ENCODE results near the gene RALGPS1.

DNA sequence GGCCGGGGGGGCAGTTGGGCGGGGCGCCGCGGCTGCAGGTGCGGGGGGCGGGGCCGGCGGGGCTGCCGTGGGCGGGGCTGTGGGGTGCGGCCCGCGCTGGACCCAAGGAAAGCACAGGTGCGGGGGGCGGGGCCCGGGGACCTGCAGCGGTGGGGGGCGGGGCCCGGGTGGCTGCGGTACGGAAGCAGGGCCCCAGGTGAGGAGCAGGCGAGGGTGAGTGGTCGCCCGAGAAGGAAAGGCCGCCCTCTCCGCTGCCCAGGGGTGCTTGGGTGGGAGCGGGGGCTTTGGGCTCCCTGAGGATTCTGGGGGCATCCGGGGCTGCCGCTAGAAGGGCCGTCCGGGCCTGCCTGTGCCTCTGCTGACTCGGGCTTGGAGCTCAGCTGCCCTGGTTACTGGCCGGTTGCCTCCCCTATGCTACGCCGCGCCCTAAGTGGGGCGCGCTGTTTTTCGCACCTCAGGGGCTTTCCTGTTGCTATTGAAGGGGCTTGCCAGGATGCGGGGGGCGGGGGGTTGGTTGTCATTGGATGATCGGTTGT, 767 bp downstream of the RALGPS1 start:
- TF ChIP-seq SP1 (IDR thresholded peaks at IDR 0.05) (no peak), L3MBTL2 (conservative IDR thresholded peaks at IDR 0.05) (no peak), ZNF384 (IDR thresholded peaks at IDR 0.05) (no peak), SUZ12 (IDR thresholded peaks at IDR 0.05) (no peak), FOXM1 (IDR thresholded peaks at IDR 0.05; ENCODE audit: borderline replicate concordance) (no peak), FOXA1 (IDR thresholded peaks at IDR 0.05) (no peak), ARNT (IDR thresholded peaks at IDR 0.05) (no peak), ELF4 (IDR thresholded peaks at IDR 0.05) (no peak), HDGF (IDR thresholded peaks at IDR 0.05; ENCODE audit: borderline replicate concordance) (no peak), FOXK2 (IDR thresholded peaks at IDR 0.05) (no peak), LEF1 (IDR thresholded peaks at IDR 0.05; ENCODE audit: borderline replicate concordance) (no peak), CTBP1 (IDR thresholded peaks at IDR 0.05; ENCODE audit: borderline replicate concordance) (no peak), BHLHE40 (IDR thresholded peaks at IDR 0.05; ENCODE audit: borderline replicate concordance) (no peak)
- TF ChIP-seq, protein P1, sequence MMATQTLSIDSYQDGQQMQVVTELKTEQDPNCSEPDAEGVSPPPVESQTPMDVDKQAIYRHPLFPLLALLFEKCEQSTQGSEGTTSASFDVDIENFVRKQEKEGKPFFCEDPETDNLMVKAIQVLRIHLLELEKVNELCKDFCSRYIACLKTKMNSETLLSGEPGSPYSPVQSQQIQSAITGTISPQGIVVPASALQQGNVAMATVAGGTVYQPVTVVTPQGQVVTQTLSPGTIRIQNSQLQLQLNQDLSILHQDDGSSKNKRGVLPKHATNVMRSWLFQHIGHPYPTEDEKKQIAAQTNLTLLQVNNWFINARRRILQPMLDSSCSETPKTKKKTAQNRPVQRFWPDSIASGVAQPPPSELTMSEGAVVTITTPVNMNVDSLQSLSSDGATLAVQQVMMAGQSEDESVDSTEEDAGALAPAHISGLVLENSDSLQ (IDR thresholded peaks at IDR 0.05): no peak

Measured in HEK293T (cell line).